SK-N-SH (cell line): Measurements from ENCODE around the gene HMGCS1. TPM values are rescaled to one million over a fixed set of nuclear protein-coding genes. Genes with fewer than 3 reads are reported as not detected.

Experiments used
- CTCF ChIA-PET: fragments of 300-600, 350-600 bp; formaldehyde crosslinking; extraction: SDS; loops from one replicate; lab custom pipeline; 2021; lab: Yijun Ruan, JAX
- POLR2A ChIA-PET: fragments of 350-600 bp; sonication (Branson Sonifier 250); formaldehyde crosslinking; extraction: SDS; loops from one replicate; lab custom pipeline; 2020; ENCODE audit warnings: antibody characterized with exemption, inconsistent platforms; lab: Yijun Ruan, JAX
- DNase-seq: peaks from one replicate; pipeline ENCODE4 v3.0.0; 2012
- H2AFZ ChIP-seq: fragments of 200-600 bp; sonication (generic); 2 replicates; pipeline ENCODE4 v1.8.1; 2016; ENCODE audit warnings: antibody characterized with exemption, mild to moderate bottlenecking, low read depth
- H3F3A ChIP-seq: fragments of 200-600 bp; sonication (generic); replicated peaks from 2 replicates; pipeline ENCODE3; 2016; ENCODE audit warnings: antibody characterized with exemption, mild to moderate bottlenecking; ENCODE audit not compliant: insufficient read depth
- H3K27ac ChIP-seq, 2 experiments: fragments of 200-500 bp in 1 of 2; fragments of 200-600 bp in 1 of 2; sonication (Bioruptor generic) in 1 of 2; sonication (generic), shearing (Covaris generic) in 1 of 2; 2 replicates each; pipeline versions ENCODE4 v1.5.1 to v1.6.1; 2014 to 2016; ENCODE audit warnings: low read depth in 2 of 2, inconsistent platforms in 1 of 2, low read length in 1 of 2, mild to moderate bottlenecking in 1 of 2, mixed read lengths in 1 of 2
- H3K27me3 ChIP-seq: fragments of 200-600 bp; sonication (generic), shearing (Covaris generic); 2 replicates; pipeline ENCODE4 v1.6.1; 2016; ENCODE audit warnings: mixed run types; ENCODE audit not compliant: insufficient read depth
- H3K36me3 ChIP-seq, 2 experiments: fragments of 200-500 bp in 1 of 2; fragments of 200-600 bp in 1 of 2; sonication (Bioruptor generic) in 1 of 2; sonication (generic) in 1 of 2; replicated peaks in 1 of 2; 2 replicates each; pipeline versions ENCODE3 to v1.5.1; 2014 to 2016; ENCODE audit warnings: low read length in 1 of 2, mild to moderate bottlenecking in 1 of 2; ENCODE audit not compliant: insufficient read depth in 2 of 2, control insufficient read depth in 1 of 2
- H3K4me1 ChIP-seq, 2 experiments: fragments of 200-500 bp in 1 of 2; fragments of 200-600 bp in 1 of 2; sonication (Bioruptor generic) in 1 of 2; sonication (generic), shearing (Covaris generic) in 1 of 2; 2 replicates each; pipeline versions ENCODE4 v1.5.1 to v1.6.1; 2014 to 2016; ENCODE audit warnings: low read depth in 1 of 2, low read length in 1 of 2, mixed run types in 1 of 2; ENCODE audit not compliant: insufficient read depth in 2 of 2, control insufficient read depth in 1 of 2
- H3K4me2 ChIP-seq: fragments of 200-600 bp; sonication (generic), shearing (Covaris generic); 2 replicates; pipeline ENCODE4 v1.6.1; 2017; ENCODE audit warnings: mixed run types
- H3K4me3 ChIP-seq, 2 experiments: fragments of 200-500 bp in 1 of 2; fragments of 200-600 bp in 1 of 2; sonication (Bioruptor generic) in 1 of 2; sonication (generic), shearing (Covaris generic) in 1 of 2; 2 replicates each; pipeline versions ENCODE4 v1.5.1 to v1.8.1; 2014 to 2016; ENCODE audit warnings: low read depth in 2 of 2, inconsistent platforms in 1 of 2, low read length in 1 of 2, mild to moderate bottlenecking in 1 of 2, mixed read lengths in 1 of 2, moderate library complexity in 1 of 2
- H3K79me2 ChIP-seq: fragments of 200-600 bp; sonication (generic); 2 replicates; pipeline ENCODE4 v1.8.1; 2017; ENCODE audit warnings: mild to moderate bottlenecking; ENCODE audit not compliant: insufficient read depth
- H3K9ac ChIP-seq: fragments of 200-600 bp; sonication (generic); 2 replicates; pipeline ENCODE4 v1.6.1; 2017; ENCODE audit warnings: mixed run types
- H3K9me2 ChIP-seq: fragments of 200-600 bp; sonication (generic); 2 replicates; pipeline ENCODE4 v1.6.1; 2017; ENCODE audit warnings: mixed run types
- H3K9me3 ChIP-seq: fragments of 200-600 bp; sonication (generic); 2 replicates; pipeline ENCODE4 v1.6.1; 2017; ENCODE audit warnings: mixed run types, mild to moderate bottlenecking, moderate library complexity
- H4K20me1 ChIP-seq: fragments of 200-600 bp; sonication (generic); 2 replicates; pipeline ENCODE4 v1.6.1; 2017; ENCODE audit warnings: mild to moderate bottlenecking, mixed run types; ENCODE audit not compliant: insufficient read depth
- CHD2 ChIP-seq: fragments of 150-350 bp; IDR thresholded peaks from 2 replicates; pipeline ENCODE4 v1.6.1; 2018; ENCODE audit warnings: low read length; ENCODE audit not compliant: partially characterized antibody
- EP300 ChIP-seq, 2 experiments: IDR thresholded peaks; 2 replicates each; pipeline versions ENCODE4 v1.4.0 to v1.6.1; 2012; ENCODE audit warnings: borderline replicate concordance in 1 of 2, low read depth in 1 of 2, low read length in 1 of 2
- EZH2phosphoT487 ChIP-seq: fragments of 200-600 bp; sonication (generic); IDR thresholded peaks from 2 replicates; pipeline ENCODE4 v1.6.1; 2017; ENCODE audit warnings: low read depth, mixed run types, mild to moderate bottlenecking, antibody characterized with exemption, moderate library complexity, borderline replicate concordance
- FOXM1 ChIP-seq: IDR thresholded peaks from 2 replicates; pipeline ENCODE4 v1.4.0; 2012; ENCODE audit warnings: low read depth, mild to moderate bottlenecking
- GABPA ChIP-seq: IDR thresholded peaks from 2 replicates; pipeline ENCODE4 v1.4.0; 2012; ENCODE audit warnings: low read depth, mild to moderate bottlenecking
- JUND ChIP-seq: IDR thresholded peaks from 2 replicates; pipeline ENCODE4 v1.4.0; 2012
- MEF2A ChIP-seq: IDR thresholded peaks from 2 replicates; pipeline ENCODE4 v1.4.0; 2012; ENCODE audit warnings: low read depth, borderline replicate concordance
- POLR2AphosphoS5 ChIP-seq: IDR thresholded peaks from 2 replicates; pipeline ENCODE4 v1.6.1; 2012; ENCODE audit warnings: low read depth, low read length
- SIN3A ChIP-seq: IDR thresholded peaks from 2 replicates; pipeline ENCODE4 v1.6.1; 2012; ENCODE audit warnings: low read depth, mild to moderate bottlenecking, low read length, moderate library complexity, borderline replicate concordance
- SMC3 ChIP-seq: IDR thresholded peaks from 2 replicates; pipeline ENCODE4 v1.6.1; 2012; ENCODE audit warnings: low read depth, low read length, improper control_type of control experiment
- TAF1 ChIP-seq: IDR thresholded peaks from 2 replicates; pipeline ENCODE4 v1.6.1; 2012; ENCODE audit warnings: low read depth, mild to moderate bottlenecking, low read length, moderate library complexity, borderline replicate concordance
- TCF12 ChIP-seq: IDR thresholded peaks from 2 replicates; pipeline ENCODE4 v1.4.0; 2012
- WGBS: methylation state at CpG from one replicate; pipeline ENCODE4 v1.1.6; 2017; ENCODE audit warnings: low lambda C conversion rate; 5-methylcytosine and 5-hydroxymethylcytosine counted together
- polyA plus RNA-seq, 3 experiments: library from polyadenylated mRNA; depleted of rRNA; stranded (reverse); fragments of >200 nt; gene quantifications; 2 replicates each; pipeline ENCODE4 v1.2.3, GENCODE V29; 2012
- TF ChIP-seq, protein P1 (sequence below): IDR thresholded peaks from 2 replicates; pipeline ENCODE4 v1.4.0; 2012; ENCODE audit warnings: low read depth, borderline replicate concordance
- TF ChIP-seq, protein P2 (sequence below): fragments of 200-600 bp; sonication (generic); IDR thresholded peaks from 2 replicates; pipeline ENCODE4 v1.6.1; 2017; ENCODE audit warnings: antibody characterized with exemption, mild to moderate bottlenecking, moderate library complexity
- TF ChIP-seq, protein P3 (sequence below): fragments of 150-350 bp; IDR thresholded peaks from 2 replicates; pipeline ENCODE4 v1.6.1; 2017; ENCODE audit warnings: antibody characterized with exemption, low read length, low read depth, borderline replicate concordance
- TF ChIP-seq, protein P4 (sequence below): IDR thresholded peaks from 2 replicates; pipeline ENCODE4 v1.4.0; 2012; ENCODE audit warnings: low read depth, borderline replicate concordance
- TF ChIP-seq, protein P5 (sequence below): fragments of 150-350 bp; IDR thresholded peaks from 2 replicates; pipeline ENCODE4 v1.6.1; 2016; ENCODE audit warnings: mild to moderate bottlenecking, low read depth, low read length
- TF ChIP-seq, protein P6 (sequence below): IDR thresholded peaks from 2 replicates; pipeline ENCODE4 v1.6.1; 2012; ENCODE audit warnings: mild to moderate bottlenecking, low read depth, low read length, moderate library complexity

Gene HMGCS1
- polyA plus RNA-seq, 1 of the 3 experiments (the other 2 are of a cell fraction): 8.2 TPM

DNA sequence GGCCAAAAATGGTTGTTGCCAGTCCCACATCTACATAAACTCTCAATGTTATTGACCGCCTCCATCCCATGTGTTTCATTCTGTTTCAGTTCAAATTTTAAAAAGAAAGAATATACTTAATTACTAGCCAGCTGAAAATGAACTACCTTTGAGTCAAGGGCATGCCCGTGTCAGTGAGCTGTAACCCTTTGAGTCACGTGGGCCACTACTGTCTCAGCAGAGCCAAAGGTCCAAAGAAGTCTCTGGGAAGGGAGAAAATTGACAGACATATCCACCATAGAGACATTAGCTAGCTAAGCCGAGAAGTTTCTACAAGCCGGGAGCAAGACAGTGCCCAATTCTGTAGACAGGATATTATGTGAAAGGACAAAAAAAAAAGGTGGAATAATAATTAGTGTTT is 61.5 kb downstream of the HMGCS1 start:
- no peak overlapping the region for H2AFZ ChIP-seq
- TF ChIP-seq TAF1 (no peak), TCF12 (no peak), EZH2phosphoT487 (no peak), FOXM1 (no peak), EP300 (IDR thresholded peaks at IDR 0.05; ENCODE audit: borderline replicate concordance in 1 of 2, low read depth in 1 of 2, low read length in 1 of 2) (no peak), SIN3A (no peak), GABPA (no peak), POLR2AphosphoS5 (no peak), JUND (no peak), CHD2 (no peak), SMC3 (no peak), MEF2A (no peak)
- TF ChIP-seq, protein P1, sequence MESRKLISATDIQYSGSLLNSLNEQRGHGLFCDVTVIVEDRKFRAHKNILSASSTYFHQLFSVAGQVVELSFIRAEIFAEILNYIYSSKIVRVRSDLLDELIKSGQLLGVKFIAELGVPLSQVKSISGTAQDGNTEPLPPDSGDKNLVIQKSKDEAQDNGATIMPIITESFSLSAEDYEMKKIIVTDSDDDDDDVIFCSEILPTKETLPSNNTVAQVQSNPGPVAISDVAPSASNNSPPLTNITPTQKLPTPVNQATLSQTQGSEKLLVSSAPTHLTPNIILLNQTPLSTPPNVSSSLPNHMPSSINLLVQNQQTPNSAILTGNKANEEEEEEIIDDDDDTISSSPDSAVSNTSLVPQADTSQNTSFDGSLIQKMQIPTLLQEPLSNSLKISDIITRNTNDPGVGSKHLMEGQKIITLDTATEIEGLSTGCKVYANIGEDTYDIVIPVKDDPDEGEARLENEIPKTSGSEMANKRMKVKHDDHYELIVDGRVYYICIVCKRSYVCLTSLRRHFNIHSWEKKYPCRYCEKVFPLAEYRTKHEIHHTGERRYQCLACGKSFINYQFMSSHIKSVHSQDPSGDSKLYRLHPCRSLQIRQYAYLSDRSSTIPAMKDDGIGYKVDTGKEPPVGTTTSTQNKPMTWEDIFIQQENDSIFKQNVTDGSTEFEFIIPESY: no peak
- TF ChIP-seq, protein P2, sequence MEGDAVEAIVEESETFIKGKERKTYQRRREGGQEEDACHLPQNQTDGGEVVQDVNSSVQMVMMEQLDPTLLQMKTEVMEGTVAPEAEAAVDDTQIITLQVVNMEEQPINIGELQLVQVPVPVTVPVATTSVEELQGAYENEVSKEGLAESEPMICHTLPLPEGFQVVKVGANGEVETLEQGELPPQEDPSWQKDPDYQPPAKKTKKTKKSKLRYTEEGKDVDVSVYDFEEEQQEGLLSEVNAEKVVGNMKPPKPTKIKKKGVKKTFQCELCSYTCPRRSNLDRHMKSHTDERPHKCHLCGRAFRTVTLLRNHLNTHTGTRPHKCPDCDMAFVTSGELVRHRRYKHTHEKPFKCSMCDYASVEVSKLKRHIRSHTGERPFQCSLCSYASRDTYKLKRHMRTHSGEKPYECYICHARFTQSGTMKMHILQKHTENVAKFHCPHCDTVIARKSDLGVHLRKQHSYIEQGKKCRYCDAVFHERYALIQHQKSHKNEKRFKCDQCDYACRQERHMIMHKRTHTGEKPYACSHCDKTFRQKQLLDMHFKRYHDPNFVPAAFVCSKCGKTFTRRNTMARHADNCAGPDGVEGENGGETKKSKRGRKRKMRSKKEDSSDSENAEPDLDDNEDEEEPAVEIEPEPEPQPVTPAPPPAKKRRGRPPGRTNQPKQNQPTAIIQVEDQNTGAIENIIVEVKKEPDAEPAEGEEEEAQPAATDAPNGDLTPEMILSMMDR: no peak
- TF ChIP-seq, protein P3, sequence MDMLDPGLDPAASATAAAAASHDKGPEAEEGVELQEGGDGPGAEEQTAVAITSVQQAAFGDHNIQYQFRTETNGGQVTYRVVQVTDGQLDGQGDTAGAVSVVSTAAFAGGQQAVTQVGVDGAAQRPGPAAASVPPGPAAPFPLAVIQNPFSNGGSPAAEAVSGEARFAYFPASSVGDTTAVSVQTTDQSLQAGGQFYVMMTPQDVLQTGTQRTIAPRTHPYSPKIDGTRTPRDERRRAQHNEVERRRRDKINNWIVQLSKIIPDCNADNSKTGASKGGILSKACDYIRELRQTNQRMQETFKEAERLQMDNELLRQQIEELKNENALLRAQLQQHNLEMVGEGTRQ: no peak
- TF ChIP-seq, protein P4, sequence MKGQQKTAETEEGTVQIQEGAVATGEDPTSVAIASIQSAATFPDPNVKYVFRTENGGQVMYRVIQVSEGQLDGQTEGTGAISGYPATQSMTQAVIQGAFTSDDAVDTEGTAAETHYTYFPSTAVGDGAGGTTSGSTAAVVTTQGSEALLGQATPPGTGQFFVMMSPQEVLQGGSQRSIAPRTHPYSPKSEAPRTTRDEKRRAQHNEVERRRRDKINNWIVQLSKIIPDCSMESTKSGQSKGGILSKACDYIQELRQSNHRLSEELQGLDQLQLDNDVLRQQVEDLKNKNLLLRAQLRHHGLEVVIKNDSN: no peak
- TF ChIP-seq, protein P5, sequence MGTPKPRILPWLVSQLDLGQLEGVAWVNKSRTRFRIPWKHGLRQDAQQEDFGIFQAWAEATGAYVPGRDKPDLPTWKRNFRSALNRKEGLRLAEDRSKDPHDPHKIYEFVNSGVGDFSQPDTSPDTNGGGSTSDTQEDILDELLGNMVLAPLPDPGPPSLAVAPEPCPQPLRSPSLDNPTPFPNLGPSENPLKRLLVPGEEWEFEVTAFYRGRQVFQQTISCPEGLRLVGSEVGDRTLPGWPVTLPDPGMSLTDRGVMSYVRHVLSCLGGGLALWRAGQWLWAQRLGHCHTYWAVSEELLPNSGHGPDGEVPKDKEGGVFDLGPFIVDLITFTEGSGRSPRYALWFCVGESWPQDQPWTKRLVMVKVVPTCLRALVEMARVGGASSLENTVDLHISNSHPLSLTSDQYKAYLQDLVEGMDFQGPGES: no peak
- TF ChIP-seq, protein P6, sequence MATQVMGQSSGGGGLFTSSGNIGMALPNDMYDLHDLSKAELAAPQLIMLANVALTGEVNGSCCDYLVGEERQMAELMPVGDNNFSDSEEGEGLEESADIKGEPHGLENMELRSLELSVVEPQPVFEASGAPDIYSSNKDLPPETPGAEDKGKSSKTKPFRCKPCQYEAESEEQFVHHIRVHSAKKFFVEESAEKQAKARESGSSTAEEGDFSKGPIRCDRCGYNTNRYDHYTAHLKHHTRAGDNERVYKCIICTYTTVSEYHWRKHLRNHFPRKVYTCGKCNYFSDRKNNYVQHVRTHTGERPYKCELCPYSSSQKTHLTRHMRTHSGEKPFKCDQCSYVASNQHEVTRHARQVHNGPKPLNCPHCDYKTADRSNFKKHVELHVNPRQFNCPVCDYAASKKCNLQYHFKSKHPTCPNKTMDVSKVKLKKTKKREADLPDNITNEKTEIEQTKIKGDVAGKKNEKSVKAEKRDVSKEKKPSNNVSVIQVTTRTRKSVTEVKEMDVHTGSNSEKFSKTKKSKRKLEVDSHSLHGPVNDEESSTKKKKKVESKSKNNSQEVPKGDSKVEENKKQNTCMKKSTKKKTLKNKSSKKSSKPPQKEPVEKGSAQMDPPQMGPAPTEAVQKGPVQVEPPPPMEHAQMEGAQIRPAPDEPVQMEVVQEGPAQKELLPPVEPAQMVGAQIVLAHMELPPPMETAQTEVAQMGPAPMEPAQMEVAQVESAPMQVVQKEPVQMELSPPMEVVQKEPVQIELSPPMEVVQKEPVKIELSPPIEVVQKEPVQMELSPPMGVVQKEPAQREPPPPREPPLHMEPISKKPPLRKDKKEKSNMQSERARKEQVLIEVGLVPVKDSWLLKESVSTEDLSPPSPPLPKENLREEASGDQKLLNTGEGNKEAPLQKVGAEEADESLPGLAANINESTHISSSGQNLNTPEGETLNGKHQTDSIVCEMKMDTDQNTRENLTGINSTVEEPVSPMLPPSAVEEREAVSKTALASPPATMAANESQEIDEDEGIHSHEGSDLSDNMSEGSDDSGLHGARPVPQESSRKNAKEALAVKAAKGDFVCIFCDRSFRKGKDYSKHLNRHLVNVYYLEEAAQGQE: no peak
- no peak overlapping the region for H3K9ac ChIP-seq
- no peaks in the 10 kb centered on the region for H3K36me3 ChIP-seq
- no peaks in the 10 kb centered on the region for H3K9me2 ChIP-seq
- H3K79me2 ChIP-seq: no peaks in the 10 kb centered on the region
- H4K20me1 ChIP-seq: no peaks in the 10 kb centered on the region
- WGBS: 46% methylated on average over 5 of the region's 5 CpGs
- no peaks in the 10 kb centered on the region for H3F3A ChIP-seq
- H3K4me3 ChIP-seq: no peak overlapping the region
- no peaks in the 10 kb centered on the region for H3K9me3 ChIP-seq
- no peaks in the 10 kb centered on the region for H3K4me1 ChIP-seq
- H3K27ac ChIP-seq: no peak overlapping the region
- no peak for DNase-seq
- ChIA-PET CTCF (interaction anchor here (0.9 kb wide), 1 partner anchor 105 kb away, joined by 3 read pairs; no protein-coding TSS in a partner anchor), POLR2A (no interaction called here)
- H3K27me3 ChIP-seq: no peaks in the 10 kb centered on the region; the same call in 1 of the 2 replicates
- H3K4me2 ChIP-seq: no peak overlapping the region
